ENCODE results near the gene XPR1.
"Not testable (repeated sequence)": the region's sequence is repeated elsewhere in the genome, so short reads cannot be mapped to it uniquely, and the experiment has no call there.

The XPR1 gene

DNA sequence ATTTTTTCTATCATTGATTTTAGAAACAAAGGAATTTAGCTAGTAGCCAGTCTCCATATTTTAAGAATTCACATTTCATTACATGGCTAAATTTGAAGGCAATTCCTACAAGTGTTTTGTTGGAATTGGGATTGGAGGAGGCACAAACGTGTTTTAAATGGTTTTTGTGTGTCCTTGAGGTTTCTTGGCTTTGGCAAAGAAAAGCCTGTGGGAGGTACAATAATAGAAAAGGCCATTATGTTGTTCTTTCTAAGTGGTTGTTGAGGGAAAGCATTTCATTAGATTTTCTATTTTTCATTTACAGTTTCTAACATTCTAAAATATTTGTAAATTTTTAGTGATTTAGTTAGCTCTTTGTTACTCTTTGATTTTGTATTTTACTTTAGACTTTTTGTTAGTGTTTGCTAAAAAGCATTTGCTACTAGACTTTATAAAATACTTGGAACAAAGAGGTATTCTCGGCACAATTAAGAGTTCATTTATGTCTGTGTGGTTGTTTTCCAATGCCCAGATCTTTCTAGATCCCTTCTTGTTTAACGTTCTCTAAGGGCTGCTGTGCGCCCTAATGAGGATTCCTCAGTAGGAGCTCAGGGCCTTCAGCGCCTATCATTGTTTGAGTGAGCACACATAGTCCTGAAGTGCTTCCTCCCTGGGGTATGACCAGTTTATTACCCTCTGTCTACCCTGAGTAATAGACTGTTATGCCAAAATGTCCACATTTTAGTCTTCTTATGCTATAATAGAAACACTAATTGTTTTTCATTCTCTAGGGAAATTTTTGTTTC, 210.9 kb downstream of the XPR1 start:
- peak; percentile 18 for DNase-seq

DNA sequence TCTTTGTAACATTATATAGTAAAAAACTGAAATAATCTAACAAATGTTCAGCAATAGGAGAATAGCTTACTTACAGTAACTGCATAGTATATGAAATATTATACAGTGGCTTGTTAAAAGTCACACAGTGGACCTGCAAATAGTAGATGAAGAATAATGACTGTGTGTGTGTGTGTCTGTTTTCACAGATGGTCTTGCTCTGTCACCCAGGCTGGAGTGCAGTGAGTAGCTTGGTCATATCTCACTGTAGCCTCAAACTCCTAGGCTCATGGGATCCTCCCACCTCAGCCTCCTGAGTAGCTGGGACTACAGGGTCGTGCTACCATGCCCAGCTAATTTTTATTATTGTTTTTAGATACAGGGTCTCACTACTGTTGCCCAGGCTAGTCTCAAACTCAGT, 213.5 kb downstream of the XPR1 start:
- DNase-seq: no peak

GRCh38 chr1:180848191-180848590, 216.4 kb downstream of the XPR1 start:
- no peak for DNase-seq

GRCh38 chr1:180849031-180849775, 217.4 kb downstream of the XPR1 start:
- no peak for DNase-seq

DNA sequence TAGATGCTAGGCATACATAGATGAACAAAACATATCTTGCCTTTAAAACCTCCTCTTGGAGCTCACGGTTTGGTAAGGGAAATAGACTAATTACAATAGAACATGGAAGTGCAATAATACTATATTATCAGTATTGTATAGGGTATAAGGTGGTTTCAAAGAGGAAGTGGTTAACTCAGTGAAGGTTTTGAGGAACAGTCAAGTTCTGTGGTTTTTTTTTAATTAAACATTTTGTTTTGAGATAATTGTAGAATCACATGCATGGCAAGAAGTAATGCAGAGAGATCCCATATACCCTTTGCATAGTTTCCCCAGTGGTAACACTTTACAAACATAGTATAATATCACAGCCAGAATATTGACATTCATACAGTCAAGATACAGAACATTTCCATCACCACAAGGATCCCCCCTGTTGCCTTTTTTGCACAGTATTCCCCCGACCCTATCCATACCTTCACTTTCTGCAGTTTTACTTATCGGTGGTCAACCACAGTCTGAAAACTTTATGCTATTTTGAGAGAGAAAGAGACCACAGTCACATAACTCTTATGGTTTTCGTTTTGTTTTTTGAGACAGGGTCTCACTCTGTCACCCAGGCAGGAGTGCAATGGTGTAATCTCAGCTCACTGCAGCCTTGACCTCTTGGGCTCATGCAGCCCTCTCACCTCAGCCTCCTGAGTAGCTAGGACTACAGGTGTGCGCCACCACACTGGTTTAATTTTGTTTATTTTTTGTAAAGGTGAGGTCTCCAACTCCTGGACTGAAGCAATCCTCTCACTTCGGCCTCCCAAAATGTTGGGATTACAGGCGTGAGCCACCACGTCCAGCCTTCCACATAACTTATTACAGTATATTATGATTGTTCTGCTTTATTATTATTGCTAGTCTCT, 220.4 kb downstream of the XPR1 start:
- DNase-seq: no peak

GRCh38 chr1:180854001-180854400, 222.2 kb downstream of the XPR1 start:
- no peak for DNase-seq

DNA sequence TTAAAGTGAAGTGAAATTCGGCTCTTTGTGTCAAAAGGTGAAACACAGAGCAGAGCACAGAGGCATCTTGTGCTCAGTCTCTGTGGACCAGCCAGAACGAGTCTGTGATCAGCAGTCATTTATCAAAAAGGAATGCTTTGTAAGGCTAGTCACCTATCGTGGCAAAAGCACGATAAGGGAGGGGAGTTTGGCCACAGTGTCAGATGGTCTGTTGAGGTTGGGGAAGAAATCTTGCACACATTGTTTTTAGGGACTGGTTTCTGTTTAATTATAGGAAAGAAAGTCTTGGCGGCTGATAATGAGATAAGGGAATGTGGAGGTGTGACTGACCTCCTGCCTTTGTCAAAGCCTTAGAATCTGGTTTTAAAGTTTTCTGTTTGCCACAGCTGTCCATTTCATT, 222.6 kb downstream of the XPR1 start:
- DNase-seq: no peak

- DNase-seq: not testable (repeated sequence)
Measured at GRCh38 chr1:180857947-180858725, 226.3 kb downstream of the XPR1 start.

DNA sequence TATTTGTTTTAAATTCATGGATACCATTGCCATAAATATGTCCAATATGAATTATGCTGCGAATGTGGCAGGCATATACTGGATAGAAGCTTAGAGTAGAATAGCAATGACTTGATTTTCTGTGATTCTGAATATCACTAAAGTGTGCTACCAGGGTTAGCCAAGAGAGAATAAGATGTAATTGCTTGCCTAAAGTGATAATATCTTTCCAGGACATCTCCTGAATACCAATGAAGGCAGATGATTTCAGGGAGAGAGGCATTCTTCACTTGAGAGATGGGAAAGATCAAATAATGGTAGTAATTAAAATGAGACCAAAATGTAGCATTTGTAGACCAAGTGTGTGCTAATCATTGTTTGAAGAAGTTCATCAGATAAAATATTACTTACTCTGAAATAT, 227.5 kb downstream of the XPR1 start:
- no peak for DNase-seq

- no peak for DNase-seq
Measured at GRCh38 chr1:180860535-180860934, 228.7 kb downstream of the XPR1 start.

DNA sequence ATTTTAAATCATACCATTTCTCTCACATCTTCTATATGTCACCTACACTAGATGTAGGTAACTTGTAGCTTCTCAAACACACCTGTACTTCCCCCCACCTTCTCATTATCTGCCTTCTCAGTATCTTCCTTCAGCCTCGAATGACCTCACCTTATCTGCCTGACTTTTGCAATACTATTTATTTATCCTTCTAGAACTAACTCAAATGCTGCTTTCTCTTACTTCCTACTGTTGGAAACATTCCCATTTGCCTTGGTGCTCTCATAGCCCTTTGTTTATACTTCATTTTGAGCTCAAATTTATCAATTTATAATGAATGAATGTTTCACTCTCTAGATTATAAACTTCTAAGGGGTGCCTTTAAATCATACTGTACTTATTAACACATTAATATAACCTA, 230.5 kb downstream of the XPR1 start:
- no peak for DNase-seq

DNA sequence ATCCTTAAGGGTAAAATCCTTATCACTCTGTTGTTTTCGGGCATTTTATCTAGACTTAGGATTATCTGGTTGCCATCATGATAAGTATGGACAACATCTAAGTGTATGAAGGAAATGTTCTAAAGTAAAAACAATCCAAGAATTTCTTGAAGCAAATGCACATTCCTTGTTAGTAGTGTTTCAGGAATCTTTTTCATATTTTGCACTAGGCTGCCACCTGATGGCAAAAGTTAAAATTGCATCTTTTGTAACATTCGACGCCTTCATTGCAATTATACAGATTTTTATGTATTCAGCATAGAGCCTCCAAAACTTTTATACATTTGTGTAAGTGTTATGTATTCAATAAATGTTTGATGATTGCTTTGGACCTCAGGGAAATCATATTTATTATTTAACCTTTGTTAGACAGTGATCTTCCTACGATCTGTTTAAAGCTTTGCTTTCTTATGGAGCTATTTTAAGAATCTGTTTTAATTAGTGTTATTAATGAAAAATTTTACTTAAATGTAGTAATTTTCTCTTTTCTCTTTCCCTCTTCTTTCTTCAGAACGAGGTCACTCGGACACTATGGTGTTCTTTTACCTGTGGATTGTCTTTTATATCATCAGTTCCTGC, 231.4 kb downstream of the XPR1 start:
- peak; percentile 65 for DNase-seq

DNA sequence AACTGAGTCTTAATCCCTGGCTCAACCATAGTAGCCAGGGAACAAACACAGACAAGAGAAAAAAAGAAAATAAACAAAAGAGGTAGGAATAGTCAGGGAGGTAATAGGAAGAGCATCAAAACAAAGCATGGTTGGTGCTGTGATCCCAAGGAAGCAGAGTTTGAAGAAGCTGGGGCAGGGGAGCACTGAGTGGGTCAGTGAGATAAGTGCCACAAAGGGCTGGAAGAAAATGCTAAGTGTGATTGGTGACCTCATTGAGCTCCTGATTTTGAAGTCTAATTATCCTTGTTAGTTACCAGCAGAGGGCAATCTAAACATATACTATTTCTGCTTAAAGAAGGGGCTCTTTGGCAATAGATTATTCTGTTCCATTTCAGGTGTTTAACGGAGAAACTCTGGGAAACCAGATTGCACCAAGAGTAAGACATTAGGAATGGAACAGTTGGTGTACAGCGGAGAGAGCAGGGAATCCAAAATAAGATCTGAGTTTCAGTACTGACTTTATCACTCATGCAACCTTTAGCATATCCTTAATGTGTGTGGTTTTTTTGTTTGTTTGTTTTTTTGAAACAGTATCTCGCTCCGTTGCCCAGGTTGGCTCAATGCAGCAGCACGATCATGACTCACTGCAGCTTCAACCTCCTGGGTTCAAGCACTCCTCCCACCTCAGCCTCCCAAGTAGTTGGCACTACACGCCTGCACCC, 250.1 kb downstream of the XPR1 start:
- DNase-seq: peak; percentile 81

DNA sequence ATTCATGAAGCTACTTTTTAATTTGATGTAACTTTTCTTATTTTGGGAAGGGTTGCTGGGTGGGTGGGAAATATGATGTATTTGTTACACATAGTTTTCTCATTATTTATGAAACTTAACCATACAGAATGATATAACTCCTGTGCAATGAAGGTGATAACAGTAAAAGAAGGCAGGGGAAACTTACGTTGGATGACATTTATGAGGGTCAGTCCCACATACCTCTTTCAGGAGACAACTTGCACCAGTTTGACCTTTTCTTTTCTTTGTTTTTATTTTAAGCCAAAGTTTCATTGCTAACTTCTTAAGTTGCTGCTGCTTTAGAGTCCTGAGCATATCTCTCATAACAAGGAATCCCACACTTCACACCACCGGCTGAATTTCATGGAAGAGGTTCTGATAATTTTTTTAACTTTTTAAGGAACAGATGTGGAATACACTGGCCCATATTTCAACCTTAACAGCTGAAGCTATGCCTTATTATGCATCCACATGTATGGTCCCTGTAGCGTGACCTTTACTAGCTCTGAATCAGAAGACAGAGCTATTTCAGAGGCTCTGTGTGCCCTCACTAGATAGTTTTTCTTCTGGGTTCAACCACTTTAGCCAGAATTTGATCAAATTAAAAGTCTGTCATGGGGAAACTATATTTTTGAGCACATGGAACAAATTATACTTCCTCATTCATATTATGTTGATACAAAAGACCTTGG, 252.9 kb downstream of the XPR1 start:
- no peak for DNase-seq

GRCh38 chr1:180886338-180886737, 254.5 kb downstream of the XPR1 start:
- DNase-seq: no peak

DNA sequence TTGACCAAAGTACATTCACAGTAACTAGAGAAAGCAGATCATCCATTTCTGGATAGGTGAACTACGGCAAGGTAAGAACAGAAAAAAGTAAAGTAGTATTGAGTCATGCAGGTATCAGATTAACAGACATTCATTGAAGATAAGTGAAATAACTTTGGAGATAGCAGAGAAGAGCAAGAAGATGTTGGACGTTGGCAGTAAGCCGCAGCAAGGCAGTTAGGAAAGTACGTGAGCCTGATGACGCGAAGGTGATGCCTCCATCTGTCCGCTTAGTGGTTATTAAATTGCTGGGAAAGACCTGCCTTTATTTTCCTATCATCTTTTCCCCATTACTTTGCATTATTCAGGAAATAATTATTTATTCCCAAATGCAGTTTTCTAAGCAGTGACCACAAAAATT, 256.0 kb downstream of the XPR1 start:
- no peak for DNase-seq

GRCh38 chr1:180888870-180889269, 257.0 kb downstream of the XPR1 start:
- DNase-seq: no peak

- DNase-seq: peak; percentile 19
Measured at GRCh38 chr1:180889325-180889724, 257.5 kb downstream of the XPR1 start.

- no peak for DNase-seq
Measured at GRCh38 chr1:180892272-180892671, 260.4 kb downstream of the XPR1 start.

DNA sequence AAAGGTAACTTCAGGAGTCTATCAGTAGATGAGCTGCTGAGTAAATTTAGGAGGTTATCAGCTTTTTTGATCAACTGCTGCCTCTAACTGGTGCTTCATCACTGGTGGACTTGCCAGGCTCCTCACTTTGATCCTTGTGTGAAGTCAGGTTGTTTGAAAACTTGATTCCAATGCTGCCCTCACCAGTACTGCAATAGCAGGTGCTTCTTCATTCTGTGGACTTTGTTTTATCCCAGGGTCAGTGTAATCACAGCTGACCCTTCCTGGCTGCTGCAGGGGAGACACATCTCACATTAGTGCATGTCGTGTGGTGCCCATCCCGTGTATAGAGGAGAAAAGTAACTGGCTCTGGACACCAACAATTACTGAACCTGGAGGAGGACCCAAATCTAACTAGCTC, 260.9 kb downstream of the XPR1 start:
- no peak for DNase-seq

DNA sequence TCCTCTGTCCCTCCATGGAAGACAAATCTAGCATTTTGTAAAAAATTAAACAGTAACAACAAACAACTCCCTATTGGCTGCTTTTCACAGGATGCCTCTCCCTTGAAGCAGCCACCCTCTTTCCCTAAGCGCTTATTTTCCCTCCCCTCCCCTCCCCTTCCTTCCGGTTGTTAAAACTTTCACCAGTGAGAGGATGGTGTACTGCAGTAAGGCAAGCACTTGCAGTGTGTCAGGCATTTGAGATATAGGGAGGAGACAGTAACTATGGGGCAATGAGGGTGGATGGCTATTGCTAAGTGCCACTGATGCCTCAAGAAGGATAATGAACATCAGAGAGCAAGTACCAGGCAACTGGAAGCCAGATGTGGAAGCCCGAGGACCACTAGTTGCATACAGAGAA, 261.8 kb downstream of the XPR1 start:
- DNase-seq: no peak

All from NCI-H82 (cell line).